IPS DF 19.7 (cell line): Measurements from ENCODE around the gene CYP1A1.

Experiments used
- DNase-seq: peaks from one replicate; pipeline ENCODE4 v3.0.0-alpha.2; 2013; ENCODE audit warnings: low read depth, low spot score

CYP1A1 gene

DNA sequence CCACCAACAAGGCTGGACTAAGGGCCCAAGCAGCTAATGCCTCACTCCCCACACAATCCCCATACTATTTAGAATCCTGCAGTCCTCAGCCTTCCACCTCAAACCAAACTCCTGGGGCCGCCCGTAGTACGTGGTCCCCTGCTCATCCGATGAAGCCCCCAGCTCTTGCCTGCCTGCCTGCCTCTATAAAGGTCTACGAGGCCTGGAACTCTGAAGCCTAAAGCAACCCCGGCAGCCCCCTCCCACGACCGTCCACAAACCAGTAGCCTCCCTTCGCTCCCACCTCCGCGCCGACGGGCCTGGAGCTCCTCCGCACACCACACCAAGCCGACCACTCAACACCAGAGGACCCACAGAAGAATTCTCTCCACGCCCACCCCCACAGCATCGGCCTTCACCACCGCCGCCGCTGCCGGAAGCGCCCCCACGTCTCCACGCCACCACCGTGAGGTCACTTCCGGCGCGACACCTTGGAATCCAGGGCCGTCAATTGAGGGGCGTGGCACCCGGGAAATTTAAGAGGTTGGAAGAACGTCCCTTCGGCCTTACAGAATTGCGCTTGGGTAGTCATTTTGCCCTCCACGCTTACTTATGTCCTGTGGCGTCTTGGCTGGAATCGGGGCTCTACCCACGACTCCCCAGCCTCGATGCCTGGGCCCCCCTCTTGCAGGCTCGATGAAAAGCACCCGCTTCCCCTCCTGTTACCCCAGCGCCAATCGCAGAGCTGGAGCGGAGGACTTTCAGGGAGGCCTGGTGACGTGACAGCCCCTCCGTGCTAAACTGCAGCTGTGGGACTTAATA, 29.5 kb downstream of the CYP1A1 start, which contains the start of gene EDC3:
Gene EDC3 (minus strand): TSS at position 428 of the 801 bp plus-strand sequence. CDS start 20,900 bp downstream, outside the sequence.
- DNase-seq: peak; percentile 45

DNA sequence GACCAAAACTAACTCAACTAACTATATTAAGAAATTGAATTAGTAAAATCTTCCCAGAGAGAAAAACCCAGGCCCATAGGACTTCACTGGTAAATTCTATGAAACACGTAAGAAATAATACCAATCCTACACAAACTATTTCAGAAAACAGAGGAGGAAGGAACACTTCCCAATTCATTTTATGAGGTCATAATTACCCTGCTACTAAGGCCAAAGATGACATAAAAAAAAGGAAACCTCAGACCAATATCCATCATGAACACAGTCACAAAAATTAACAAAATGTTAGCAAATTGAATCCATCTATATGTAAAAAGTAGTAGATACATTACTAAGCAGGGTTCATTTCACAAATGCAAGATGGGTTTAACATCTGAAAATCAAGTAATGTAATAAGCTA, 33.0 kb downstream of the CYP1A1 start:
- no peak for DNase-seq

- no peak for DNase-seq
These were observed 41.6 kb downstream of the CYP1A1 start for GRCh38 chr15:74683758-74684157.

- DNase-seq: no peak
These were observed 42.4 kb downstream of the CYP1A1 start for GRCh38 chr15:74682954-74683353.

GRCh38 chr15:74680456-74680855, 44.9 kb downstream of the CYP1A1 start:
- DNase-seq: no peak

- DNase-seq: no peak
These were observed 48.5 kb downstream of the CYP1A1 start for GRCh38 chr15:74676801-74677200.

DNA sequence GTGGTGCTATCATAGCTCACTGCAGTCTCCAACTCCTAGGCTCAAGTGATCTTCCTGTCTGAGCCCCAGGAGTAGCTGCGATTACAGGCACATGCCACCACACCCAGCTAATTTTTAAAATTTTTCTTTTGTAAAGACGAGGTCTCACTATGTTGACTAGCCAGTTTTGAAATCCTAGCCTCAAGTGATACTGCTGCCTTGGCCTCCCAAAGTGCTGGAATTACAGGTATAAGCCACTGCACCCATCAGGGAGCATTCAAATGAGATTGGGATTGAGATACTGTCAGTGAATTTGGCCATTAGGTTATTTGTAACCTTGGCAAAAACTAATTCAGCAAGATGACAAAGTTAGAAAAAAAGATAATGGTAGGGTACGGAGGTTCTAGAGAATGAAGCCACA, 51.2 kb downstream of the CYP1A1 start:
- no peak for DNase-seq

DNA sequence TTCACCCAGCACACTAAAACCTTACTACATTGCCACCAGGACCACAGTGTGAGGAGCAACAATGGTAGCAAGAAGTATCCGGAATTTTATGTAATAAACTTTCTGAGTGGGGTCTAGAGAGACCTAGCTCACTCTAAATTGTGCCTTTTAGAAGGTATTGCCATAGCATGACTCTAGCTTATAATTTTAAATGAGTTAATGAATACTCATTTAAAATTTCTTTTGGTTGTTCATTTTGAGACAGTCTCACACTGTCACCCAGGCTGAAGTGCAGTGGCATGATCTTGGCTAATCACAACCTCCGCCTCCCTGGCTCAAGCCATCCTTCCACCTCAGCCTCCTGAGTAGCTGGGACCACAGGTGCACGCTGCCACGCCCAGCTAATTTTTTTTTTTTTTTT, 55.7 kb downstream of the CYP1A1 start:
- no peak for DNase-seq
